MCF 10A (cell line): Measurements from ENCODE around the gene KRT39. TPM values are rescaled to one million over a fixed set of nuclear protein-coding genes. Genes with fewer than 3 reads are reported as not detected.

ENCODE experiments used
- BruUV-seq: library from RNA; stranded (reverse); fragments of 400-500 nt; replicated peaks from 2 replicates; lab custom pipeline; 2021; lab: Mats Ljungman, UMichigan
- CTCF ChIA-PET: fragments of 300-600 bp; sonication (Branson Sonifier 250); formaldehyde crosslinking; extraction: SDS; loops from one replicate; lab custom pipeline; 2021; ENCODE audit warnings: antibody characterized with exemption, inconsistent platforms; lab: Yijun Ruan, JAX
- POLR2A ChIA-PET: fragments of 300-600, 350-650 bp; sonication (Branson Sonifier 250); formaldehyde crosslinking; extraction: SDS; loops from one replicate; lab custom pipeline; 2020; ENCODE audit warnings: antibody characterized with exemption, inconsistent platforms; lab: Yijun Ruan, JAX
- DNase-seq: peaks from one replicate; pipeline ENCODE4 v3.0.0-alpha.2; 2018; ENCODE audit not compliant: unreplicated experiment
- H3K27ac Mint-ChIP-seq: one replicate; pipeline ENCODE4 v1.8.0; 2022; ENCODE audit warnings: mild to moderate bottlenecking, low read depth, mixed read lengths; ENCODE audit not compliant: unreplicated experiment
- H3K27me3 Mint-ChIP-seq: one replicate; pipeline ENCODE4 v1.8.0; 2022; ENCODE audit warnings: mixed read lengths; ENCODE audit not compliant: insufficient read depth, unreplicated experiment
- H3K36me3 Mint-ChIP-seq: one replicate; pipeline ENCODE4 v1.8.0; 2022; ENCODE audit warnings: mild to moderate bottlenecking, moderate library complexity, mixed read lengths; ENCODE audit not compliant: insufficient read depth, unreplicated experiment
- H3K4me1 Mint-ChIP-seq: one replicate; pipeline ENCODE4 v1.8.0; 2022; ENCODE audit warnings: mixed read lengths; ENCODE audit not compliant: insufficient read depth, unreplicated experiment
- H3K4me3 Mint-ChIP-seq: one replicate; pipeline ENCODE4 v1.8.0; 2022; ENCODE audit warnings: mild to moderate bottlenecking, moderate library complexity, mixed read lengths; ENCODE audit not compliant: unreplicated experiment
- H3K9me3 Mint-ChIP-seq: one replicate; pipeline ENCODE4 v1.8.0; 2022; ENCODE audit warnings: mixed read lengths; ENCODE audit not compliant: unreplicated experiment
- CTCF ChIP-seq: fragments of 200-600 bp; IDR thresholded peaks from one replicate; pipeline ENCODE4 v1.8.0; 2022; ENCODE audit warnings: antibody characterized with exemption, mild to moderate bottlenecking; ENCODE audit not compliant: unreplicated experiment
- intact Hi-C: fragments of 100-400 bp; cut with micrococcal nuclease; formaldehyde crosslinking; loops from 2 replicates; pipeline ENCODE4 v1.14.1; 2022
- total RNA-seq: library from RNA; stranded (reverse); gene quantifications from 2 replicates; pipeline ENCODE4 v1.2.3, GENCODE V29; 2022

KRT39 gene
- total RNA-seq, 1 experiment from 2014 or later = not detected

- TF ChIP-seq CTCF = no peak
- no peak within 1 kb of the TSS for H3K4me3 Mint-ChIP-seq
- H3K27ac Mint-ChIP-seq = no peak within 1 kb of the TSS
- H3K27me3 Mint-ChIP-seq = no peaks in the 10 kb centered on the region
- ChIA-PET CTCF (no interaction called here), POLR2A (no interaction called here)
- H3K4me1 Mint-ChIP-seq = no peaks in the 10 kb centered on the region
- H3K9me3 Mint-ChIP-seq = no peaks in the 10 kb centered on the region
- BruUV-seq = no TSS peak
- DNase-seq = no peak
- H3K36me3 Mint-ChIP-seq = no peaks in the 10 kb centered on the region
- intact Hi-C loops = no loop called here
Observed at GRCh38 chr17:40993839-40994238, 27.1 kb upstream of the KRT39 start, which contains the start of gene KRTAP3-3. KRTAP3-3 (minus strand) TSS chr17:40994164; CDS start chr17:40994097, 67 bp downstream.

- no peak for DNase-seq
- Mint-ChIP-seq H3K4me1 (no peaks in the 10 kb centered on the region), H3K36me3 (no peaks in the 10 kb centered on the region), H3K27me3 (no peaks in the 10 kb centered on the region), H3K9me3 (no peaks in the 10 kb centered on the region), H3K27ac (no peak overlapping the region), H3K4me3 (no peak overlapping the region)
- CTCF ChIA-PET = interaction anchor here (0.6 kb wide), 1 partner anchor 30 kb away, joined by 3 read pairs; no protein-coding TSS in a partner anchor
- intact Hi-C loops = no loop called here
- no TSS peak for BruUV-seq
- TF ChIP-seq CTCF = no peak
- POLR2A ChIA-PET = interaction anchor here (0.8 kb wide), 1 partner anchor 11 kb away, joined by 3 read pairs; no protein-coding TSS in a partner anchor
Observed at GRCh38 chr17:40993084-40993483, 26.3 kb upstream of the KRT39 start.

GRCh38 chr17:40992666-40993065, 25.9 kb upstream of the KRT39 start:
- no peaks in the 10 kb centered on the region for H3K27me3 Mint-ChIP-seq
- TF ChIP-seq CTCF = no peak
- intact Hi-C loops = no loop called here
- peaks cover 3% of the 10 kb centered on the region for H3K4me1 Mint-ChIP-seq
- ChIA-PET CTCF (no interaction called here), POLR2A (interaction anchor here (0.7 to 0.8 kb wide), 2 partner anchors 11 to 264 kb away, joined by 3 read pairs; no protein-coding TSS in a partner anchor)
- no peak overlapping the region for H3K4me3 Mint-ChIP-seq
- no peak overlapping the region for H3K27ac Mint-ChIP-seq
- BruUV-seq = no TSS peak
- no peak for DNase-seq
- no peaks in the 10 kb centered on the region for H3K36me3 Mint-ChIP-seq
- no peaks in the 10 kb centered on the region for H3K9me3 Mint-ChIP-seq

GRCh38 chr17:40986920-40987319, 20.2 kb upstream of the KRT39 start:
- Mint-ChIP-seq H3K4me1 (peaks cover 5% of the 10 kb centered on the region), H3K9me3 (no peaks in the 10 kb centered on the region), H3K27ac (no peak overlapping the region), H3K36me3 (no peaks in the 10 kb centered on the region), H3K4me3 (no peak overlapping the region), H3K27me3 (peaks cover 26% of the 10 kb centered on the region)
- ChIA-PET POLR2A (interaction anchor here (0.7 to 1.8 kb wide), 2 partner anchors 9 to 145 kb away, joined by 3 to 4 read pairs; no protein-coding TSS in a partner anchor), CTCF (interaction anchor here (0.6 to 1.4 kb wide), 2 partner anchors 475 to 676 kb away, joined by 3 read pairs; no protein-coding TSS in a partner anchor)
- no TSS peak for BruUV-seq
- intact Hi-C loops = no loop called here
- DNase-seq = no peak
- no peak for TF ChIP-seq CTCF
